Measurements from ENCODE around the gene CARM1.
"Not testable (repeated sequence)": the region's sequence is repeated elsewhere in the genome, so short reads cannot be mapped to it uniquely, and the experiment has no call there.

Gene CARM1

DNA sequence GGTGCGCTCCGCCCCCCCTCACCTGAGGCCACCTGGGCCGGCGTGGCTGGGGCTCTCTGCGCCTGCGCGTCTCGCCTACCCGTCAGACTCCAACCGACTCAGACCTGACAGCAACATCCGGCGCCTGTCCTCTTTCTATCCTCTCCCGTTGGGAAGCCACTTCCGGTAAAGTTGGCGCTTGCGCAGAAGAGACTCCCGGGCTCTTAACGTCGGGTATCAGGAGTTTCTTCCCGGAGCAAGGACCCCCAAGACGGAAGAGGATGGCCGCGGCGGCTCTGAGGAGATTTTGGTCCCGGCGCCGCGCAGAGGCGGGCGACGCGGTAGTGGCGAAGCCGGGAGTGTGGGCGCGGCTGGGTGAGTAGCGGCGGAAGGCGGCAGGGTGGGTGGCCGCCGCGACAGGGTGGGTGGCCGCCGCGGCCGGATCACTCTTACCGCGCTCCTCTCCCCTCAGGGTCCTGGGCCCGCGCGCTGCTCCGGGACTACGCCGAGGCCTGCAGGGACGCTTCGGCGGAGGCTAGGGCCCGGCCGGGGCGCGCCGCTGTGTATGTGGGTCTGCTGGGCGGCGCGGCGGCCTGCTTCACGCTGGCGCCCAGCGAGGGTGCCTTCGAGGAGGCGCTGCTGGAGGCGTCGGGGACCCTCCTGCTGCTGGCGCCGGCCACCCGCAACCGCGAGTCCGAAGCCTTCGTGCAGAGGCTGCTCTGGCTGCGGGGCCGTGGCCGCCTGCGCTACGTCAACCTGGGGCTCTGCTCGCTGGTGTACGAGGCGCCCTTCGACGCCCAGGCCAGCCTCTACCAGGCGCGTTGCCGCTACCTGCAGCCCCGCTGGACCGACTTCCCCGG lies 57.4 kb downstream of the CARM1 start, which contains the start of the genes TIMM29 and YIPF2:
TSS of gene TIMM29 (plus strand) at position 249 of the 839 bp plus-strand sequence. CDS start at position 261, 12 bp downstream.
TSS of gene YIPF2 (minus strand) at position 77 of the 839 bp plus-strand sequence. CDS start 229 bp downstream, outside the sequence.
- DNase-seq (ENCODE audit: low read depth) = peak; percentile 99

DNA sequence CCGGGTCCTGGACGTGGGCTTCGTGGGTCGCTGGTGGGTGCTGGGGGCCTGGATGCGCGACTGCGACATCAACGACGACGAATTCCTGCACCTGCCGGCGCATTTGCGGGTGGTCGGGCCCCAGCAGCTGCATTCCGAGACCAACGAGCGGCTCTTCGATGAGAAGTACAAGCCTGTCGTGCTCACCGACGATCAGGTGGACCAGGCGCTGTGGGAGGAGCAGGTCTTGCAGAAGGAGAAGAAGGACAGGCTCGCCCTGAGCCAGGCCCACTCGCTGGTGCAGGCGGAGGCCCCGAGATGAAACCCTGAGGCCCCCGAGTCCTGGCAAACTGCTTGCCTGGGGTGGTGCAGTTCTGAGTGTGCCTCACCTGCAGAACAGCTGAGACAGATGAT lies 58.0 kb downstream of the CARM1 start:
- DNase-seq (ENCODE audit: low read depth) = no peak

DNA sequence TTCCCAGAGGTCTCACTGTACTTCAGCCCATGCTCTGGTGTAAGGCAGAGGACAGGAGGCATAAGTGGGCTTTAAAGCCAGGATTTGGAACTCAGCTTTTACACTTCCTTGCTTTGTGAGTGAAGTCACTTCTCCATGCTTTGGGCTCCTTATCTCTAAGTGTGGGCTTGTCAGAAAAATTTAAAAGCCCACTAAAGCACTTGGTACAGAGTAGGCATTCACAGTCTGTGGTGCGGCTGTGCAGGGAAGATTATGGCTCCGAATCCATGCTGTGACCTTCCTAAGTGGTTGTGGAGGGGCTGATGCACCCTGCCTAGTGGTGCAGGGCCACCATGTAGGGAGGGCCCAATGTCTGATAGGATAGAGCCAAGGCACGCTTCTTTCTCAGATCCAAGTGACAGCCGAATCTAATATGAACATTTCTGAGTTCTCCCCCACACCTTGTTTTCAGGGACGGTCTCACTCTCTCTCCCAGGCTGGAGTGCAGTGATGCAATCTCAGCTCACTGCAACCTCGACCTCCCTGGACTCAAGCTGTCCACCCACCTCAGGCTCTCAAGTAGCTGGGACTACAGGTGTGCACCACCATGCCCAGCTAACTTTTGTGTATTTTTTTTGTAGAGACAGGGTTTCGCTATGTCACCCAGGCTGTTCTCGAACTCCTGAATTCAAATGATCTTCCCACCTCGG lies 64.2 kb downstream of the CARM1 start:
- no peak for DNase-seq (ENCODE audit: low read depth)

DNA sequence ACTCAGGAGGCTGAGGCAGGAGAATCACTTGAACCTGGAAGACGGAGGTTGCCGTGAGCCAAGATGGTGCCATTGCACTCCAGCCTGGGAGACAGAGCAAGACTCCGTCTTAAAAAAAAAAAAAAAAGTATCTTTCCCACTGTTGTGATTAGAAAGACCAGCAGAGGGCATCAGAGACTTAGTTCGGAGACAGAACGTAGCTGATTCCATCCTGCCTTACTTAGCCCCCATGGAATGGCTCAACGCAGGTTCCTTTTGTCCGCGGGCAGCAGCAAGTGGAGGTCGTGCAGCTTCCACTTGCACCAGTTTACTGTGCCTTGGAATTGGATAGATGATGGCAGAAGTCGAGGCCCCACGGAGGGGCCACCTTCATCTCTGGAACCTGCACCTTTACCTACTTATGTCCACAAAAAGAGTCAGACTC lies 65.3 kb downstream of the CARM1 start:
- DNase-seq (ENCODE audit: low read depth) = peak; percentile 89

DNA sequence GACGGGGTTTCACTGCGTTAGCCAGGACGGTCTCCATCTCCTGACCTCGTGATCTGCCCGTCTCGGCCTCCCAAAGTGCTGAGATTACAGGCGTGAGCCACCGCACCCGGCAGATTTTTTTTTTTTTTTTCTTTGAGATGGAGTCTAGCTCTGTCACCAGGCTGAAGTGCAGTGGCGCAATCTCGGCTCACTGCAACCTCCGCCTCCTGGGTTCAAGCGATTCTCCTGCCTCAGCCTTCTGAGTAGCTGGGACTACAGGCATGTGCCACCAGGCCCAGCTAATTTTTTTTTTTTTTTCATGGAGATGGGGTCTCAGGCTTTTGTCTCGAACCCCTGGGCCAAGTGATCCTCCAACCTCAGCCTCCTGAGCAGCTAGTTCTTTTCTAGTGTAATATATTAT lies 70.3 kb downstream of the CARM1 start:
- not testable (repeated sequence) for DNase-seq (ENCODE audit: low read depth)

DNA sequence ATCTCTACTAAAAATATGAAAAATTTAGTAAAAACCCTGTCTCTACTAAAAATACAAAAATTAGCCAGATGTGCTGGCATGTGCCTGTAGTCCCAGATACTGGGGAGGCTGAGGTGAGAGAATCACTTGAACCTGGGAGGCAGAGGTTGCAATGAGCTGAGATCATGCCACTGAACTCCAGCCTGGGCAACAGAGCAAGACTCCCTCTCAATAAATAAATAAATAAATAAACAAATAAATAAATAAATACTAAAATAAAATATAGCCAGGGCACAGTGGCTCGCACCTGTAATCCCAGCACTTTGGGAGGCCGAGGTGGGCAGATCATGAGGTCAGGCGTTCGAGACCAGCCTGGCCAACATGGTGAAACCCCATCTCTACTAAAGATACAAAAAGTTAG lies 72.1 kb downstream of the CARM1 start:
- not testable (repeated sequence) for DNase-seq (ENCODE audit: low read depth)

DNA sequence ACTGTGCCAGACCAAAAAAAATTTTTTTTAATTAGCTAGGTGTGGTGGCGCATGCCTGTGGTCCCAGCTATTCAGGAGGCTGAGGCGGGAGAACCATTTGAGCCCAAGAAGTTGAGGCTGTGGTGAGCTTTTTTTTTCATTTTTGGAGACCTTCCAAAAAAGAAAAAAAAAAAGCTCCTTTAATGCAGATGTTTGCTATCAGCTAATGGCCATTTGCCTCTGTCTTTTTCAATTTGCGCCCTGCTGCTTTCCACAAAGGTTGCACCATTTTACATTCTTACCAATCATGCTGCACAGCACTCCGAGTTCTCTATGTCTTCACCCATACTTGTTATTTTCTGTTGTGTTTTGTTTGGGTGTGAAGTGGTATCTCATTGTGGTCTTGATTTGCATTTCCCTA lies 73.9 kb downstream of the CARM1 start:
- DNase-seq (ENCODE audit: low read depth) = no peak

DNA sequence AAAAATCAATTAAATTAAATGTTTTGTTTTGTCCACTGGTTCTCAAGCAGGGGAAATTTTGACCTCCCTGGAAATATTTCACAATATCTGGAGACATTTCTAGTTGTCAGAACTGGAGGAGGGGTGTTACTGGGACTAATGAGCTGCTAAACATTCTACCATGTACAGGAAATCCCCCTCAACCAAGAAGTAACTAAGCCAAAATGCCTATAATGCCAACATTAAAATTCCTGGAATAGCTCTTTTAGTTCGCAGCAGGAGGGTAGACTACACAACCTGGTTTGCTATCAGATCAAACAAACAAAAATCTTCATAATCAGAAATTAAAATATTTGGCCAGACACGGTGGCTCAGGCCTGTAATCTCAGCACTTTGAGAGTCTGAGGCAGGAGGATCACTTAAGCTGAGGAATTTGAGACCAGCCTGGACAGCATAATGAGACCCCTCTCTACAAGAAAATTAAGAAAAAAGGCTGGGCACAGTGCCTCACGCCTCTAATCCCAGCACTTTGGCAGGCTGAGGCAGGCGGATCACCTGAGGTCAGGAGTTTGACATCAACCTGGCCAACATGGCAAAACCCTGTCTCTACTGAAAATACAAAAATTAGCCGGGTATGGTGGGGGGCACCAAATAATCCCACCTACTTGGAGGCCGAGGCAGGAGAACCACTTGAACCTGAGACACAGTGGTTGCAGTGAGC lies 75.8 kb downstream of the CARM1 start:
- DNase-seq (ENCODE audit: low read depth) = no peak

DNA sequence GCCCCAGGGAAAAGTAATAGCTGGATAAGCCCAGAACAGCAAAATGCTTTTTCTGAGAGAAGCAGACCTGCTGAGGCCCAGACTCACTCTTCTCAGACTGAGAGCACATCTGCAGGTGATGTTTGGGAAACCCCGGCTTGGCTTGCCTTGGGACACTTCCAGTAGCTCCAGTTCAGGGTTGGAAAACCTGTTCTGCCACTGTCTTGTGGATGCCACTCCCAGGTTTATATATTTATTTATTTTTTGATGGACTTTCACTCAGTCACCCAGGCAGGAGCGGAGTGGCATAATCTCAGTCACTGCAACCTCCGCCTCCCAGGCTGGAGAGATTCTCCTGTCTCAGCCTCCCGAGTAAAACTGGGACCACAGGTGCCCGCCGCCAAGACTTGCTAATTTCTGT lies 81.5 kb downstream of the CARM1 start:
- no peak for DNase-seq (ENCODE audit: low read depth)

DNA sequence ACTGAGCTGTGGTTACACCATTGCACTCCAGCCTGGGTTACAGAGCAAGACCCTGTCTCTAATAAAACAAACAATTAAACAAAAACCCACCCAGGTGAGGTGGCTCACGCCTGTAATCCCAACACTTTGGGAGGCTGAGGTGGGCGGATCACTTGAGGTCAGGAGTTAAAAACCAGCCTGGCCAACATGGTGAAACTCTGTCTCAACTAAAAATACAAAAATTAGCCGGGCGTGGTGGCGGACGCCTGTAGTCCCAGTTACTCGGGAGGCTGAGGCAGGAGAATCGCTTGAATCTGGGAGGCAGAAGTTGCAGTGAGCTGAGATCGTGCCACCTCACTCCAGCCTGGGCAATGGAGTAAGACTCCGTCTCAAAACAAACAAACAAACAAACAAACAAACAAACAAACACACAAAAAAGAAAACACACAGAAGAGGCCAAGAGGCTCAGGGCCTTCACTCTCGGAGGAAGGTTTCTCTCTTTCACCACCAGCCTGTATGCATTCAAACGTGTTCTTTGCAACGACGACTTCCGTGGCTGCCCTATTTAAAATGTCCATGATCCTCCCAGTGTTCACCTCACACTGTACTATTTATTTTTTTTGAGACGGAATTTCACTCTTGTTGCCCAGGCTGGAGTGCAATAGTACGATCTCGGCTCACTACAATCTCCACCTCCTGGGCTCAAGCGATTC lies 88.1 kb downstream of the CARM1 start:
- DNase-seq (ENCODE audit: low read depth) = not testable (repeated sequence)

DNA sequence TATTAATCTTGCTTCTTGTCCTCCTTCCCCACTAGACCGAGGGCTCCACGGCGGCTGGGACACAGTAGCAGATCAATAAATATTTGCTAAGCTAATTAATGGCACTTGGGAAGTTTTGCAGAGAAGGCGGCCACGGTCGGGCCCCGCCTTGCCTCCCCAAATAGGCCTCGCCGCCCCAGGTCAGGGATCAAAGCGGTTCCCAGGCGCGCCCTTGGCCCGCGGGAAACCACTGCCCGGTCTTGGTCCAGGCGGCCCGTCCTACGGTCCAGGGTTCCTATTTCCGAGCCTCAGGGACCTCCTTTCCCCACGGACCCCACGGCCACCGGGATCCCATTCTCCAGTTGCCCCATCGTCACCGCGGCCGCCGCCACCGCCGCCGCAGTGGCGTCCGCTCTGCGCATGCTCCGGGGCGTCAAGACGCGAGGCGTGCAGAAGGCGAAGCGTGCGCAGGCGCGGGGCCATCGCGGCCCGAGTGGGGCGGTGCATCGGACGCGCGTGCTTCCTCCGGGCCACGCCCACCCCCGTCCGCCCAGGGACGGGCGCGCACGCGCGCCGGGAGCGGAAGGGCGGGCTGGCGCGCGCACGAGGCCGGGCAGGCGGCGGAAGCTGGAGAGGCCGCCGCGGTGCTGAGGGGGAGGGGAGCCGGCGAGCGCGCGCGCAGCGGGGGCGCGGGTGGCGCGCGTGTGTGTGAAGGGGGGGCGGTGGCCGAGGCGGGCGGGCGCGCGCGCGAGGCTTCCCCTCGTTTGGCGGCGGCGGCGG lies 89.1 kb downstream of the CARM1 start, which contains the start of gene SMARCA4:
TSS of gene SMARCA4 (plus strand) at position 717 of the 759 bp plus-strand sequence. CDS start 23,122 bp downstream, outside the sequence.
- peak; percentile 97 for DNase-seq (ENCODE audit: low read depth)

DNA sequence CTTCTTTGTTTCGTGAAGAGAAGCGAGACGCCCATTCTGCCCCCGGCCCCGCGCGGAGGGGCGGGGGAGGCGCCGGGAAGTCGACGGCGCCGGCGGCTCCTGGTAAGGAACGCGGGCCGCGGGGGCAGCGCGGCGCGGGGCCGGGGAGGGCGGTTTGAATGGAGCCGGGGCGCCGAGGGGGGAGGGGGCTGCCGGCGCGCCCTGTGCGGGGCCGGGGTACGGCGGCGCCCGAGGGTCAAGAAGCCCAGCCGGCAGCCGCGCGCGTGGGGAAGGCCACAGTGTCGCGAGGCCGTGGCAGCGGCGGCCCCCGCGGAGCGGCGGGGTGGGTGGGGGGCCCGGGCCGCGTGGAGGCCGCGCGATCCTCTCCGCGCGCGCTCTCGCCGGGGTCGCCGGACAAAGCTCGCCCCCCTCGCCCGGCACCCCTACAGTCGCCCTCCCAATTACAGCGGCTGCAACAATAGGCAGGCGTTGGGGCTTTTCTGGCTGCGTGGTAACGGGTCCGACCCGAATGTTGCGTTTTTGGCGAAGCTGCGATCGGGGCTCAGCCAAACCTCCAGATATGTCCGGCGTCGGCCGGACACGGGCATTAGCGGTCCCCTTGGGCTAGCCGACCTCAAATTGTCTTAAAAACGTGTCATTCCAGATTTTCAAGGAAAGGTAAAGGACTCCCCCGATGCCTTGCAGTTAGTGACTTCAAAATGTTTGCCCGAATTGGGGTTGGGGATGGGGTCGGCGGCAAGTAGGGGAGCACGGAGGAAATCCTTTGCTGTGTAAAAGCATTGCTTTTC lies 89.9 kb downstream of the CARM1 start:
- peak; percentile 55 for DNase-seq (ENCODE audit: low read depth)

DNA sequence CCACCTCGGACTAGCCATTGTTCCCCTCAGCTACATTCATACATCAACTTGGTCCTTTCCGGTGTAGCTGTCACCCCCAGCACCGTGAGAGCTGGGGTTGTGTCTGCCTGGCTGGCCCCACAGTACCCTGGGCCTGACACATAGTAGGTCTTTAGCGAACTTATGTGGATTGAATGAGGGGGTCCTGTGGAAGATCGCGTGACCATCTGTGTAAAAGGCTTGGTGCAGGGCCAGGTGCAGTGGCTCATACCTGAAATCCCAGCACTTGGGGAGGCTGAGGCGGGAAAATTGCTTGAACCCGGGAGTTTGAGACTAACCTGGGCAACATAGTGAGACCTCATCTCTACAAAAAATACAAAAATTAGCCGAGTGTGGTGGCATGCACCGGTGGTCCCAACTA lies 91.5 kb downstream of the CARM1 start:
- no peak for DNase-seq (ENCODE audit: low read depth)

DNA sequence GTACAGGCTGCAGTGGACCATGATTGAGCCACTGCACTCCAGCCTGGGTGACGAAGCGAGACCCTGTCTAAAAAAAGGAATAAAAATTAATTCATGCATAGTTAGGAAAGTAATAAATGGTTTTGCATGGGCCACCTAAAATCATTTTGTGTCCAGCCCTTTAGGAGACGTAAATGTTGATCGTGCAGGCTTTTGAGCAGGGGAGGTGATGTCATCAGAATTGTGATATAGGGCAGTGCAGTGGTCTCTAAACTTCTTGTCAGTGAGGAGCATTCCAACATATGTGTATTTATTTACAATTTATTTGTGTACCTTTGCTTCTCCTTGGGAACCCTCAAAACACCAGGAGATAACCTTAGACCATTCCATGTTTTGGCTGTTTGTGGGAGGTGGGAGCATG lies 92.5 kb downstream of the CARM1 start:
- DNase-seq (ENCODE audit: low read depth) = no peak

DNA sequence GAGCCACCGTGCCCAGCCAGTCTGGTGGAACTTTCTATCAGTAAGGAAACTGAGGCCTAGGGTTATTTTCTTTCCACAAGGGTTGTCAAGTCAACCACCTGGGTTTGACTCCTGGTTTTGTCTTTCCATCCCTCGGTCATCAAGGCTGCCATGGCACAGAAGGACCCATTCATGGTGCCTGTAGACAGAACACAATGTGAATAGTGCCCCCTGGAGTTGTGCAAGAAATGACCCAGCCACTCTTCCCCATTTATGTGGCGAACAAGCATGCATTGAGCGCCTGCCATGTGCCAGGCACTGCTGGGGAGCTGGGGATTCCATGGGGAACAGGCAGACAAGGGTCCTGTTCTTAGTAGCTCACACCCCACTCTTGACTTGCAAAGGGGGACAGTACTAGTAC lies 93.5 kb downstream of the CARM1 start:
- DNase-seq (ENCODE audit: low read depth) = no peak

DNA sequence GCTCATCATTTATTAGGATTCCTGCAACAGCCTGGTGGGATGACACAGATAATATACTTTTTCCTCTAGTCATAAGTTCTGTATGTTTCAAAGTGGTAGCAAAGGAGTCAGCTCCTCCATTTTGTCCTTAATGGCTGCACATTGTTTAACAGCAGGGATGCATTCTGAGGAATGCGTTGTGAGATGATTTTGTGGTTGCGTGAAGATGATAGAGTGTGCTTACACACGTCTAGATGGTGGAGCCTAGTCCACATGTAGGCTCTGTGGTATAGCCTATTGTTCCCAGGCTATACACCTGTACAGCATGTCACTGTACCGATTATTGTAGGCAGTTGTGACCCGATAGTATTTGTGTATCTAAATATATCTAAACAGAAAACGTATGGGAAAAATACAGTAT lies 94.0 kb downstream of the CARM1 start:
- no peak for DNase-seq (ENCODE audit: low read depth)

DNA sequence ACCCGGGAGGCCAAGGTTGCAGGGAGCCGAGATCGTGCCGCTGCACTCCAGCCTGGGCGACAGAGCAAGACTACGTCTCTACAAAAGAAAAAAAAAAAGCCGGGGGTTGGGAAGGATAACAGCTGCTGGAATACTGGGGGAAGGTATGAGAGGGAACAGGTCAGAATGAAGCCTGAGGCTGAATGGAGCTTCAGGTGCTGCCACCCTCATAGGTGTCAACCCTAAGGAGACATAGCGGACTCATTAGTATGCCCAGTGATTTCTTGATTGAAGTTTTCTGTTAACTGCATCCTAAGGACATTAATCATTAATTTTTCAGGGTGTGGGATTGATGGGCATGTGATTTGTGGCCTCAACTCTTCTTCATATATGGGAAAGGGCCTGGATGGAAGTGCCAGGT lies 95.5 kb downstream of the CARM1 start:
- no peak for DNase-seq (ENCODE audit: low read depth)

DNA sequence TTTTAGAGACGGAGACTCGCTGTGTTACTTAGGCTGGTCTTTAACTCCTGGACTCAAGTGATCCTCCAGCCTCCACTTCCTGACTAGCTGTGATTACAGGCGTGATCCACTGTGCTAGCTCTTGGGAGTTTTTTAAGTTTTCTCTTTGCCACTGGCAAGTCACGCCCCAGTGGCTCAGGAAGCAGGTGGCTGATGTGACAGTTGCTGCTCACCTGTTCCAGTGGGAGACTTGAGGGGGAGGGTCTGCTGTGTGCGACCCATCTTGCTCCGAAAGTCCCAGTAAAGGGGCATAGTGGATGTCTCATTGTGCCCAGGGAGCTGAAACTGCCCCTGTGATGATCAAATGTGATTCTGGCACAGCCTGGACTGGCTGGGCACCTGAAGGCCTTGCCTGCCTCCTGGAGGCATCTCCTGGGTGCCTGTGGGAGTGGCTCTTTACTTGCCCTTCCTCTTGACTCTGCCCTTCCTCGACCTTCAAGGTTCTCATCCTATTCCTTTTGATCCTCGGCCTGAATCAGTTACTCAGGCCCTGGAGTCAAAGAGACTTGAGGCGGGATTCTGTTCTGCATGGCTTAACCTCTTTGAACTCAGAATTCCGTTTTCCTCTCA lies 97.3 kb downstream of the CARM1 start:
- no peak for DNase-seq (ENCODE audit: low read depth)

DNA sequence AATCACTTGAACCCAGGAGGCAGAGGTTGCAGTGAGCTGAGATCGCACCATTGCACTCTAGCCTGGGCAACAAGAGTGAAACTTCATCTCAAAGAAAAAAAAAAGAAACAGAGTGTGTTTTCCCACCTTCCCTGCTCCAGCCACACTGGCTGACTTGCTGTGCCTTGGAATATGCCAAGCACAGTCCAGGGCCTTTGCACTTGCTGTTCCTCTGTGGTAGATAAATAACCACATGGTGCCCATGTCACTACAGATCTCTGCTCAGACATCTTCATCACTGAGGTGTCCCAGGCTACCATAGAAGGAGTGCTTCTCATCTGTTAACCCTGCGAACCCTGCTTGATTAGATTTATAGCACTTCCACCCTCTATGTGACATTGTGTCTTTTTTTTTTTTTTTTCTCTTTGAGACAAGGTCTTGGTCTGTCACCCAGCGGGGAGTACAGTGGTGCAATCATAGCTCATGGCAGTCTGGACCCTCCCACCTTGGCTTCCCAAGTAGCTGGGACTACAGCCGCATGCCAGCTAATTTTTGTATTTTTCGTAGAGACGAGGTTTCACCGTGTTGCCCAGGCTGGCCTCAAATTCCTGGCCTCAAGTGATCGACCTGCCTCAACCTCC lies 99.9 kb downstream of the CARM1 start:
- DNase-seq (ENCODE audit: low read depth) = no peak

Data from ELR (cell line).